ENCODE measurements around the gene YTHDF1.
"Not testable (repeated sequence)": the region's sequence is repeated elsewhere in the genome, so short reads cannot be mapped to it uniquely, and the experiment has no call there.

YTHDF1 gene

GRCh38 chr20:63173552-63174191 lies 42.3 kb downstream of the YTHDF1 start:
- no peak for DNase-seq (ENCODE audit: low read depth in 2 of 2)

DNA sequence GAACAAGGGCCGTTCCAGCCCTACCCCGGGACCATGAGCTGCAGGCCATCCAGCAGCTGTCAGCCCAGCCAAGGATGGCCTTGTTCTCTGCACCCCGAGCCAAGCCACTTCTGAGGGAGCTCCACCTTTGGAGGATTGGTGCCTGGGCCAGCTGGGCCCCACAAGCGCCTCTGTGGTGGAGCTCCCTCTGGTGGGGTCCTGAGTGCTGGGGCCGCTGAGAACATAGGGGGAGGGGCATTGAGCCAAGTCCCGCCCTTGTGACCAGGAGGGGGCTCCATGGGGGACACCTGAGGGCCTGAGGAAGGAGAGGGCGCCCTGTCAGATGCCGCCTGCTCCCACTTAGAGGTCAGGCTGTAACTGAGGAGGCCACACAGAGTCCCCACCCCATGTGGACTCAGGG lies 43.2 kb downstream of the YTHDF1 start:
- no peak for DNase-seq (ENCODE audit: low read depth in 2 of 2)

- no peak for DNase-seq (ENCODE audit: low read depth in 2 of 2)
Measured at GRCh38 chr20:63171991-63172390, 43.9 kb downstream of the YTHDF1 start.

DNA sequence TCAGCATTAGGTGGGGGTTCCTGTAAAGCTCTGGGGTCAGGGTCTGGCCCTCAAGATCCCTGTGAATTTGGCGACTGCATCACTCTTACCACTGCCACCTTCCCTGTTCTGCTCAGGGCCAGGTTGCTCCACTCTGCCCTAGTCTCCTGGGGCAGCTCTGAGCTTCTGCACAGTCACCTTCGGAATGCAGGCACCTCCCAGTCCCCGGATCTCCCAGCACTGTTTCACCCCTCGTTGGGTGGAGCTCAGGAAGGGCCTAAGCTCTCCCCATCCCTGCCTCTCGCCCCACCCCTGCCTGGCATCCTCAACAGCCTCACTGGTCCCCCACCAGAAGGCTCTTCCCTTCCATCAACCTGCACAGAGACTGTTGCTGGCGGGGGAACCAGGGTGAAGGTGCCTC lies 46.2 kb downstream of the YTHDF1 start:
- no peak for DNase-seq (ENCODE audit: low read depth in 2 of 2)

DNA sequence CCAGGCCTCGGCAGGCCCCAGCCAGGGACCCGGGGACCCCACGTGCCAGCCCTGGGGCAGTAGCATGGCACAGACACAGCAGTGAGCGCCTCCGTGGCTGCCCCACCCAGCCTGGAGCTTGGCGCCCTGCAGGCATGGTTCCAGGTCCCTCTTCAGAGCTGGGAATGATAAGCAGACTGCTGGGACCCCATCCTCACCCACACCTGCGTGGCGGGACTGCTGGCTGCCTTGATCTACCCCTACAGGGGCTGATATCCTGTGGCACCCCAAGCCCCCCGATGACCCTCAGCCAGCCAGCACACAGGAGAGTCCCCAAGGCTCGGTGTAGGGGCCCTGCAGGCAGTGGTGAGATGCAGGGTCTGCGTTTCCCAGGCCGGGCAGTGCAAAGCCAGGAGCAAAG lies 47.1 kb downstream of the YTHDF1 start:
- DNase-seq (ENCODE audit: low read depth in 2 of 2): no peak

DNA sequence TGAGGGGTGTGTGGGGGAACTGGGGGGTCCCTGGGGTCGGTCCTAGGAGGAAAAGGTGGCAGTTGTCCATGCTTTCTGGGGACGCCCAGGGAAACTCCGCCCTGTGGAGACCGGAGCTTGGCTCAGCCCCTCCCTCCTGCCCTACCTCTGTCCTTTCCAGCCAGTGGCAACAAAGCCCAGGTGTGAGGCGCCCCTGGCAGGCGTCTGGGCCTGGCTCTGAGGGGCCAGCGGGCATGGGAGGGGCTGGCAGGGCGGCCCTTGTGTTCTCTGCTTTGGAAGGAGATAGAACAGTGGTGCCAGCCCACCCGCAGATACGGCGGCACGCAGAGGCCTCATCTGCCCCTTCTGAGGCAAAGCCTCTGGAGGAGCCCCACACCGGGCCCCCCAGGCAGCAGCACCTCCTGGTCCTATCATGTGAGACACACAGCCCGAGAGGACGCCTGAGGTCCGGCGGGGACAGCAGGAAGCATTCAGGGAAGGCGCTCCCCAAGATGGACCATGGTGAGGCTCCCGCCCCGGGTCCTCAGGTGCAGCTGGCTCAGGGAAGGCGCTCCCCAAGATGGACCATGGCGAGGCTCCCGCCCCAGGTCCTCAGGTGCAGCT lies 47.9 kb downstream of the YTHDF1 start:
- DNase-seq (ENCODE audit: low read depth in 2 of 2): no peak

DNA sequence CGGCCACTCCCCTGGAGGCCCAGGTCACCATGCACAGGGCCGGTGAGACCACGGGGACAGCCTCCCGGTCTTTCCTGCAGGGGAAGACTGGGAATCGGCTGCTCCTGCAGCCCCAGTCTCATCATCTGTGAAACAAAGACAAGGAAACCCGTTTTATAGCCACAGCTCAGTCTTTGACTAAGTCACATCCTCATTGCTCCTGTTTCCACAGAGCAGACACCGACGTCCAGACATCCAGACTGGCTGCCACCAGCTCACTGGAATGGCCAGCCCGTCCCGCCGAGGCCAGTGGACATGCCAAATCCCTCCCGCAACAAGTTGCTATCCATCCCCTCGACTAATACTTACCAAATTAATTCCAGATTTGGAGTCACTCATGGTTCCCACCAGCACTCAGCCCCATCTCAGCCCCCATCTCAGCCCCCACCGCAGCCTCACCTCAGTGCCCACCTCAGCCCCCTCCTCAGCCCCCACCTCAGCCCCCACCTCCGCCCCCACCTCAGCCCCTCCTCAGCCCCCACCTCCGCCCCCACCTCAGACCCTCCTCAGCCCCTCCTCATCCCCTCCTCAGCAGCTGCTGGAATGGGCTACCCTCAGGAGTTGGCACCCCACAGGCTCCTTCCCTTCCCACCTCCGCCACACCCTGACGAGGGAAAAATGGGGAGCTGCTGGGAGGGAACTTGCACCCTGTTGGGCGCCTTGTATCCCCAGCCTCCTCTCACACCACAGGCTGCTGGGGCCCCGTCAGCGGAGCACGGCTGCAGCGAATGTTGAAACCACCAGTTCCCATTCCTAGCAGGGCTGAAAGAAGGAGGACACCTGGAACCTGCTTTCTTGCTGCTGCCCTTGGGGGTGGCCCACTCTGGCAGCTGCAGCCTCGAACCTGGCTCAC lies 48.7 kb downstream of the YTHDF1 start:
- DNase-seq (ENCODE audit: low read depth in 2 of 2): no peak

DNA sequence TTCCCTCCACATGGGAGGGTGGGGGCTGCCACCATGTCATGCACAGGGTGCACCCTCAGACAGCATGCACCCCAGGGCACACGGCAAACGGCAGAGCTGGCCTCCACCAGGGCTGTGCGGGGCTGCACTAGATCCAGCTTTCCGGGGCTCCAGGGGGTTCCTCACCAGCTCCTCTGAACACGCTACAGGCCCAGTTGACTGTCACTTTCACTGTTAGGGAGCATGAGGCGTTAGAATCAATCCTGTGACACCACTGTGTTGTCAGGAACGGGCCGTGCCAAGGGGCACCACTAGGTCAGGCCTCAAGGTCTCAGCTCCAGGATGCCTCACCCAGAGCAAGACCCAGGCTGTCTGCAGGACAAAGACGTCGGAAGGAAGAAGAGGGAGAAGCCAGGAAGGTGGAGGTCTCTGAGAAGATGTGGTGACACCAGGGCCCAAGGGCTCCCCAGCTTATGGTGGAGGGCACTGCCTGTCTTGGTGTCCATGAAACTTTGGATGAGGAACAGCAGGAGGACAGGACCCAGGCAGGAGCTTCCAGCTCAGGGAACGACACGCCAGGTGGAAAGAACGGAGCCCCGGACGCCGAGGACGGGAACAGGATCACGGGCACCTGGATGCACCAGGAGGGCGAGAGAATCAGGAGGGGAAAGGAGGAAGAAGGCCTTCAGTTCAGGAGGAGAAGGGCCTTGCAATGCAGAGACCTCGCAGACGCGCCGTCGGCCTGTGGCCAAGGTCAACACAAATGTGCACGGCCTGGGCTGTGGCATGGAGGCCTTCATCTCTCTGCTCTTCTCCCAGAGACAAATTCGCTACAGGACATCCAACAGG lies 49.5 kb downstream of the YTHDF1 start:
- no peak for DNase-seq (ENCODE audit: low read depth in 2 of 2)

DNA sequence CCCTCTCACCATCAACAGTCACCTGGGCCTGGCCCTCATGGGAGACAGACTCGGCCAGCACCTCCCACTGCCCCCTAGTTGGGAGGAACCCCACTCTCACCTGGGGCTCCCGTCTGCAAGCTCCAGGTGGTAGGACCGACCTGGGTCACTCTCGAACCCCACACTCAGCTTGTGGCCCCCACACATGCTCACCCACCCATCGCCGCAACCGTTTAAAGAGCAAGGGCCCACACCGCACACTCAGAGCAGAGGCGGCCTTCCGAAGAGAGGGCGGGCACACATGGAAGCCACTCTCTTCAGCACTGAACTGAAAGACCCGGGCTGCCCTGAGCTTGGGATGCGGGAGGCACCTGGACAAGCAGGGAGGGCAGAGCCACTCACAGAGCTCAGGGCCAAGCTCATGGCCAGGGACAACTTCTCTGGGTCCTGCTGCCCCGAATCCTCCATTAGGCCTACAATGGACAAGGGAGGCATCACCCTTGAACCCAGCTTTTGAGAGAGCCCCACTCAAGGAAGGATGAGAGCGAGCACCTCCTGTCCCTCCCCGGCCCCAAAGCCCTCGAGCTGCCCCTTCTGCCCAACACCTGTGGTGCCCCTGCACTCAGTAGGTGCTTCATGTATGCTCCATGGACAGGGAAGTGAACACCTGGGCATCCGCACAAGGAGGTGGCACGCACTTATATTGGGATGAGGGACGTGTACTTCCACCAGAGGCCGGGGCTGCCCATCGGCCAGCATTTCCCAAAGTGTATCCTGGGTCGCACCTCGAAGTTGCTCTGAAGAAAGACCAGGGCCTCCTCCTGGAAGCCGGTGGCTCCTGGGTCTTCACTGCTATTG lies 50.4 kb downstream of the YTHDF1 start:
- no peak for DNase-seq (ENCODE audit: low read depth in 2 of 2)

- DNase-seq (ENCODE audit: low read depth in 2 of 2): no peak
Measured at GRCh38 chr20:63164484-63165355, 51.2 kb downstream of the YTHDF1 start.

- DNase-seq (ENCODE audit: low read depth in 2 of 2): no peak
Measured at GRCh38 chr20:63163596-63164483, 52.1 kb downstream of the YTHDF1 start.

GRCh38 chr20:63163171-63163570 lies 52.8 kb downstream of the YTHDF1 start:
- DNase-seq (ENCODE audit: low read depth in 2 of 2): no peak

DNA sequence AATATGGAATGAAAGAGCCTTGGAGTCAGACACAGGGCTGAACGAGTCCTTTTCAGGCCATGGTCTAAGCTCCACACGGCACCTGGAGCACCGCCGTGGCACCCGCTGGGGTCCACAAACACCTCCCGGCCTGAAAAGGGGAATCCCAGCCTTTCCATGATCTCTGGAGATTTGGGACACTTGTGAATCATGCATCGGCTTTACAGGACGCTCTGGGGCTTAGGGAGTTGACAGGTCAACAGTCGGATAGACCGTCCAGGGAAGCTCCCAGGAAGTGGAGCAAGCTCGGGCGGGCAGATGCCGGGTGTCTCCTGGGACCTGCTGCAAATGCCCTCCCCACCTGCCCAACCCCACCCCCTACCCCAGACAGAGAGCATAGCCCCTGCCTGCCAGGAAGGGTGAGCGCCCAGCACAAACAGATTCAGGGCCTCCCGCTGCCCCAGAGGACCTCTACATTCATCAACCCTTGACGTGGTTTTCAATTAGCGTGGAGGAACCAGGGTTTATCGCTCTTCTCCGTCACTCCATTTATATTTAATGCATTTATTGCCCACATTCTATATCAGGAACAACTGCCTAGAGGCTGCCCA lies 53.6 kb downstream of the YTHDF1 start:
- no peak for DNase-seq (ENCODE audit: low read depth in 2 of 2)

- DNase-seq (ENCODE audit: low read depth in 2 of 2): no peak
Measured at GRCh38 chr20:63161176-63161651, 54.7 kb downstream of the YTHDF1 start.

GRCh38 chr20:63160641-63161175 lies 55.2 kb downstream of the YTHDF1 start:
- DNase-seq (ENCODE audit: low read depth in 2 of 2): no peak

DNA sequence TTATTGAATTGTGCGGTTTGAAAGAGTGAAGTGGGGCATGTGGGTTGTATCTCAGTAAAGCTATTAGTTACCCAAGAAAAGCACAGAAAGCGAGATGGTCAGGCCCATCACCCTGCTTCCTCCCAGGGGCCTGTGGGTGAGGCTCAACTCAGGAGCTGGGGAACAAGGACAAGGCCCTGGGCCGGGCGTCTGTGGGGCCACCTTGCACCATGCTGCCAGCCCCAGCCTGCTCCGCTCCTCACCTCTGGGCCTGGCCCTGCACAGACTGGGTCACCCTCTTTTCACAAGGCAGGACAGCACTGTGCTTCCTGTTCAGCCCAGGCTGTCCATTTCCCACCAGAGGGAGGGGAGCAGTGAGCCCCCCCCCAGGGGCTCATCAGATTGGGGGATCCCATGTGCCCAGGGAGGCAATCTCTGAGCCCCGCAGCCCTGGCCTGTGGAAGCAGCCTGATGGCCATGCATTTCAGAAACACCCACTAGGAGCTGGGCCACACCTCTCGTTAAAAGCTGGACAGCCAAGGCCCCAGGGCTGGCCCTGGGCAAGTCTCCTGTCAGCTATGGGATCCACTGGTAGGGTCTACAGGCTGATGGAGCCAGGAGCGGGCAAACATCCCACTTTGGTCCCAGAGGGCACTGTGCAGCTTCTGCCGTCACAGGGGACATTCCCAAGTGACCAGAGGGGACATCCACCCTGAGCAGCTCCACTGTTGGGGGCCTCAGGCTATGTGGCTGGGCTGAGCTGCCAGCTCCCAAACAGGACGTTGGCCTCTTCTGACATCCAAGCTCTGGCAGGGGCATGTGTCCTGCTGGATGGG lies 55.9 kb downstream of the YTHDF1 start:
- DNase-seq (ENCODE audit: low read depth in 2 of 2): no peak

GRCh38 chr20:63159251-63159650 lies 56.7 kb downstream of the YTHDF1 start:
- DNase-seq (ENCODE audit: low read depth in 2 of 2): not testable (repeated sequence)

Data from activated CD8-positive, alpha-beta memory T cell treated with anti-CD3 and anti-CD28 coated beads for 4 hours (primary cell).